HepG2 (cell line): ENCODE data around the gene GSPT1. TPM values are rescaled to one million over a fixed set of nuclear protein-coding genes. Genes with fewer than 3 reads are reported as not detected.

Experiments
- ATAC-seq: fragments of 200-7000 bp; cut with Tn5 transposase; 3 replicates; pipeline ENCODE4 v1.9.1; 2020; ENCODE audit warnings: mild to moderate bottlenecking, moderate library complexity
- BruUV-seq: library from RNA; stranded (reverse); fragments of 400-500 nt; replicated peaks from 2 replicates; lab custom pipeline; 2021; lab: Mats Ljungman, UMichigan
- CTCF ChIA-PET: fragments of 300-600 bp; formaldehyde crosslinking; extraction: SDS; loops from one replicate; lab custom pipeline; 2021; ENCODE audit warnings: low total read pairs, inconsistent platforms, low intra/inter-chr PET ratio; lab: Yijun Ruan, JAX
- POLR2A ChIA-PET: fragments of 350-600 bp; sonication (Branson Sonifier 250); formaldehyde crosslinking; loops from one replicate; lab custom pipeline; 2020; ENCODE audit warnings: antibody characterized with exemption, inconsistent platforms; lab: Yijun Ruan, JAX
- DNase-seq: peaks from one replicate; pipeline ENCODE4 v3.0.0-alpha.2; 2015; ENCODE audit warnings: low spot score
- FAIRE-seq: peaks from 3 replicates; lab custom pipeline; 2011; peaks lifted over from hg19 to GRCh38; lab: Jason Lieb, UNC
- H2AFZ ChIP-seq: one replicate; pipeline ENCODE4 v1.6.1; 2011; ENCODE audit warnings: low read length, inconsistent platforms
- H3K27ac ChIP-seq: fragments of 300-600 bp; 3 replicates; pipeline ENCODE4 v1.8.0; 2011; ENCODE audit warnings: mixed run types, mild to moderate bottlenecking, mixed read lengths, low read length, inconsistent platforms; ENCODE audit not compliant: insufficient read depth; ENCODE audit errors: extremely low read length
- H3K27me3 ChIP-seq, 2 experiments: fragments of 200-600 bp in 1 of 2; 2 replicates in 1 of 2; 3 replicates in 1 of 2; pipeline versions ENCODE4 v1.6.0 to v1.8.0; 2011; ENCODE audit warnings: low read length in 2 of 2, mild to moderate bottlenecking in 2 of 2, moderate library complexity in 2 of 2, inconsistent platforms in 1 of 2; ENCODE audit not compliant: insufficient read depth in 2 of 2, control insufficient read depth in 1 of 2
- H3K36me3 ChIP-seq, 2 experiments: fragments of 200-600 bp in 1 of 2; replicated peaks in 1 of 2; 2 replicates in 1 of 2; 3 replicates in 1 of 2; pipeline versions ENCODE4 v1.5.1 to v1.8.0; 2011; ENCODE audit warnings: low read length in 2 of 2, inconsistent platforms in 1 of 2; ENCODE audit not compliant: insufficient read depth in 2 of 2, control insufficient read depth in 1 of 2
- H3K4me1 ChIP-seq: 2 replicates; pipeline ENCODE4 v1.5.1; 2012; ENCODE audit warnings: low read length, inconsistent platforms; ENCODE audit not compliant: insufficient read depth
- H3K4me2 ChIP-seq: 2 replicates; pipeline ENCODE4 v1.6.0; 2011; ENCODE audit warnings: low read depth, low read length, inconsistent platforms
- H3K4me3 ChIP-seq, 3 experiments: fragments of 200-600 bp in 1 of 3; sonication (generic), shearing (Covaris generic) in 1 of 3; replicated peaks in 1 of 3; 2 replicates each; pipeline ENCODE4 v1.5.1; 2011 to 2016; ENCODE audit warnings: low read length in 3 of 3, inconsistent platforms in 2 of 3, low read depth in 2 of 3, mild to moderate bottlenecking in 2 of 3, control low read depth in 1 of 3, mixed read lengths in 1 of 3; ENCODE audit not compliant: insufficient read depth in 1 of 3
- H3K79me2 ChIP-seq: one replicate; pipeline ENCODE4 v1.6.1; 2011; ENCODE audit warnings: low read length, inconsistent platforms; ENCODE audit not compliant: insufficient read depth
- H3K9ac ChIP-seq: 2 replicates; pipeline ENCODE4 v1.6.0; 2011; ENCODE audit warnings: mild to moderate bottlenecking, low read depth, low read length, inconsistent platforms; ENCODE audit not compliant: insufficient read depth
- H3K9me3 ChIP-seq: 2 replicates; pipeline ENCODE4 v1.5.1; 2012; ENCODE audit warnings: mild to moderate bottlenecking, low read length
- H4K20me1 ChIP-seq: 2 replicates; pipeline ENCODE4 v1.6.0; 2011; ENCODE audit warnings: inconsistent platforms, mild to moderate bottlenecking, low read length, moderate library complexity; ENCODE audit not compliant: insufficient read depth
- CCAR2 ChIP-seq: fragments of 200-400 bp; formaldehyde crosslinking; optimal IDR thresholded peaks from 2 replicates; pipeline ENCODE3; 2018; ENCODE audit warnings: low read depth, mild to moderate bottlenecking, low read length, moderate library complexity
- HMG20A ChIP-seq: IDR thresholded peaks from 2 replicates; pipeline ENCODE4 v1.6.1; 2016; ENCODE audit warnings: borderline replicate concordance
- KAT7 ChIP-seq: IDR thresholded peaks from 2 replicates; pipeline ENCODE4 v1.6.1; 2018; ENCODE audit warnings: borderline replicate concordance, missing compliant biosample characterization
- KDM5A ChIP-seq: fragments of 200-600 bp; sonication (generic); IDR thresholded peaks from 2 replicates; pipeline ENCODE4 v1.7.0; 2018; ENCODE audit warnings: antibody characterized with exemption, mild to moderate bottlenecking, low read length, borderline replicate concordance
- KLF6 ChIP-seq: IDR thresholded peaks from 2 replicates; pipeline ENCODE4 v1.8.0; 2016; ENCODE audit warnings: missing biosample characterization, missing genetic modification reagents
- NR0B2 ChIP-seq: sonication (generic); formaldehyde crosslinking; IDR thresholded peaks from 2 replicates; pipeline ENCODE4 v1.4.0; 2020; ENCODE audit warnings: mild to moderate bottlenecking, missing genetic modification reagents
- POLR2G ChIP-seq: fragments of 200-400 bp; formaldehyde crosslinking; IDR thresholded peaks from 2 replicates; pipeline ENCODE4 v1.6.1; 2018; ENCODE audit warnings: mild to moderate bottlenecking, low read depth, low read length, moderate library complexity
- PTBP1 ChIP-seq: fragments of 200-400 bp; formaldehyde crosslinking; IDR thresholded peaks from 2 replicates; pipeline ENCODE4 v1.6.1; 2018; ENCODE audit warnings: low read length, low read depth; ENCODE audit not compliant: poor library complexity, severe bottlenecking
- RBFOX2 ChIP-seq: fragments of 200-400 bp; formaldehyde crosslinking; IDR thresholded peaks from 2 replicates; pipeline ENCODE4 v1.6.1; 2017; ENCODE audit warnings: low read depth, mild to moderate bottlenecking, low read length
- SCMH1 ChIP-seq: sonication (generic); formaldehyde crosslinking; IDR thresholded peaks from 2 replicates; pipeline ENCODE4 v1.9.0; 2021; ENCODE audit warnings: missing genetic modification reagents, mild to moderate bottlenecking, borderline replicate concordance
- ZBTB38 ChIP-seq: sonication (generic); formaldehyde crosslinking; IDR thresholded peaks from 2 replicates; pipeline ENCODE4 v1.5.1; 2020; ENCODE audit warnings: mild to moderate bottlenecking, missing genetic modification reagents
- ZNF709 ChIP-seq: sonication (generic); formaldehyde crosslinking; IDR thresholded peaks from 2 replicates; pipeline ENCODE4 v1.5.0; 2020; ENCODE audit warnings: mild to moderate bottlenecking, missing genetic modification reagents
- WGBS: methylation state at CpG from one replicate; pipeline ENCODE4 v1.1.6; 2017; ENCODE audit warnings: low lambda C conversion rate; 5-methylcytosine and 5-hydroxymethylcytosine counted together
- in situ Hi-C: cut with HindIII; loops from 2 replicates; pipeline ENCODE4 v1.10.0; 2017; ENCODE audit warnings: low pct_unique_long_range_greater_than_20kb; ENCODE audit not compliant: extremely low pct_ligation_motif_present
- intact Hi-C: fragments of 100-400 bp; cut with micrococcal nuclease; formaldehyde crosslinking; loops from one replicate; pipeline ENCODE4 v1.10.0; 2022; ENCODE audit not compliant: unreplicated experiment
- polyA plus RNA-seq, 8 experiments: library from polyadenylated mRNA; depleted of rRNA in 3 of 8; stranded (reverse) in 7 of 8; unstranded in 1 of 8; fragments of >200 nt; fragmentation: Illumina TruSeq in 4 of 8; extraction: Trizol in 4 of 8; gene quantifications; 2 replicates each; pipeline versions ENCODE4 v1.2.1 to v1.2.3, GENCODE V29; 2011 to 2016; ENCODE audit warnings: low read depth in 4 of 8, missing spikeins in 1 of 8, mixed read lengths in 1 of 8; ENCODE audit not compliant: insufficient read depth in 1 of 8
- total RNA-seq, 5 experiments: library from RNA; depleted of rRNA; stranded (reverse); fragments of >200 nt; fragmentation: Illumina TruSeq; extraction: Trizol; gene quantifications; 2 replicates each; pipeline ENCODE4 v1.2.3, GENCODE V29; 2016; ENCODE audit warnings: low read depth in 1 of 5
- TF ChIP-seq, protein P1 (sequence below): IDR thresholded peaks from 2 replicates; pipeline ENCODE4 v1.6.1; 2016

GSPT1 gene
- total and polyA plus RNA-seq, 2 of the 13 experiments (the other 11 are each of a cell fraction or from before 2014, with no cell fraction given), result 120 to 316 TPM

DNA sequence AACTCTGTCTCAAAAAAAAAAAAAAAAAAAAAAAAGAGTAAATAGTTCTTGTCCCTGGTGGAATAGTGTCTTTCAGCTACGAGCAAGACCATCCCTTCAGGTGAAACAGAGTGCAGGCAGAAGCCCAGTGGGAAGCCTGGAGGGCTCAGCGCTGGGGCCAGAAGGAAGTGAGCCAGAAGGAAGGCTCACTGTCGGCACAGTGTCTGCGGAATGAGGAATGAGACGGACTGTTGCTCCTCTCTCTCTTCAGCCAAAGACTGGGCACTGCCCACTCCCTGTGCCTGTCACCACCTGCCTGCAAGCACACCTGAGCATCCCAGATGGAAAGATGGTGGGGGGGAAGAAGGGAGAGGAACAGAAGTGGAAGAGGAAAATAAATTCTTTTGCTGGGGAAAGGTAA is 71.9 kb downstream of the GSPT1 start:
- Histone ChIP-seq H3K9ac (no peak overlapping the region), H3K4me3 (no peak overlapping the region), H4K20me1 (peaks cover 29% of the 10 kb centered on the region), H3K4me1 (peaks cover 26% of the 10 kb centered on the region), H3K4me2 (no peak overlapping the region), H3K36me3 (peaks cover 68 to 92% of the 10 kb centered on the region in 2 experiments), H3K79me2 (peaks cover 45% of the 10 kb centered on the region), H2AFZ (no peak overlapping the region), H3K27me3 (no peaks in the 10 kb centered on the region), H3K27ac (no peak overlapping the region), H3K9me3 (no peaks in the 10 kb centered on the region)
- intact Hi-C loops, result no loop called here
- in situ Hi-C loops, result no loop called here
- DNase-seq (no peak), FAIRE-seq (no peak), ATAC-seq (peak; percentile 31)
- POLR2A ChIA-PET, result interaction anchor here (0.7 to 10.4 kb wide), 4 partner anchors 9 to 101 kb away, joined by 3 to 72 read pairs (median 6); partner anchors contain the start of gene TXNDC11
- WGBS, result 95% methylated on average over 5 of the region's 5 CpGs
- TF ChIP-seq KLF6 (CRISPR knock-in tag) (no peak), ZNF709 (CRISPR knock-in tag) (0 out of 2 replicates have a peak, but pooled peaks have one; percentile 11), RBFOX2 (peak; percentile 40; the same call in 1 of the 2 replicates), KDM5A (no peak), ZBTB38 (0 out of 2 replicates have a peak, but pooled peaks have one; percentile 16), SCMH1 (CRISPR knock-in tag) (no peak), KAT7 (CRISPR knock-in tag) (no peak), POLR2G (0 out of 2 replicates have a peak, but pooled peaks have one; percentile 1)
- BruUV-seq, result no TSS peak
- CTCF ChIA-PET, result no interaction called here

DNA sequence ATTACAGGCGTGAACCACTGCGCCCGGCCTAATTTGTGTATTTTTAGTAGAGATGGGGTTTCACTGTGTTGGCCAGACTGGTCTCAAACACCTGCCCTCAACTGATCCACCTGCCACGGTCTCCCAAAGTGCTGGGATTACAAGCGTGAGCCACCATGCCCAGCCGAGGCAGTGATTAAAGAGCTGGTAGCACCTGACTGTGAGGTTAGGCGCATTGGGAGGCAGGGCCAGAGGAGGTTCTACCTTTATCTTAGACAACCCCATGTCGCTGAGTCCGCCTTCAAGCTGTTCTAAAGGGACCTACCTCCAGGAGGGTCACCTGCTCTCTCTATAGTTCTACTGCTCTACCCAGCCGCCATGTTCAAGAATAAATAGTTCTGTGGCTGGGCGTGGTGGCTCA is 72.5 kb downstream of the GSPT1 start:
- no peak for TF ChIP-seq HMG20A
- no peak for TF ChIP-seq NR0B2 (CRISPR knock-in tag)
- no peak for TF ChIP-seq CCAR2
- TF ChIP-seq, protein P1, sequence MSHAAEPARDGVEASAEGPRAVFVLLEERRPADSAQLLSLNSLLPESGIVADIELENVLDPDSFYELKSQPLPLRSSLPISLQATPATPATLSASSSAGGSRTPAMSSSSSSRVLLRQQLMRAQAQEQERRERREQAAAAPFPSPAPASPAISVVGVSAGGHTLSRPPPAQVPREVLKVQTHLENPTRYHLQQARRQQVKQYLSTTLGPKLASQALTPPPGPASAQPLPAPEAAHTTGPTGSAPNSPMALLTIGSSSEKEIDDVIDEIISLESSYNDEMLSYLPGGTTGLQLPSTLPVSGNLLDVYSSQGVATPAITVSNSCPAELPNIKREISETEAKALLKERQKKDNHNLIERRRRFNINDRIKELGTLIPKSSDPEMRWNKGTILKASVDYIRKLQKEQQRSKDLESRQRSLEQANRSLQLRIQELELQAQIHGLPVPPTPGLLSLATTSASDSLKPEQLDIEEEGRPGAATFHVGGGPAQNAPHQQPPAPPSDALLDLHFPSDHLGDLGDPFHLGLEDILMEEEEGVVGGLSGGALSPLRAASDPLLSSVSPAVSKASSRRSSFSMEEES (CRISPR knock-in tag), result no peak
- no peak for TF ChIP-seq PTBP1
- no peak overlapping the region for H3K4me3 ChIP-seq
- in situ Hi-C loops, result no loop called here
- H3K9me3 ChIP-seq, result no peaks in the 10 kb centered on the region
- intact Hi-C loops, result no loop called here
- H3K27me3 ChIP-seq, result no peaks in the 10 kb centered on the region
- no TSS peak for BruUV-seq
- peaks cover 68 to 92% of the 10 kb centered on the region in 2 experiments for H3K36me3 ChIP-seq
- H2AFZ ChIP-seq, result no peak overlapping the region
- POLR2A ChIA-PET, result interaction anchor here (0.7 to 10.4 kb wide), 4 partner anchors 8 to 100 kb away, joined by 3 to 72 read pairs (median 6); partner anchors contain the start of gene TXNDC11
- H3K9ac ChIP-seq, result no peak overlapping the region
- WGBS, result 98% methylated on average over 11 of the region's 11 CpGs
- H3K4me2 ChIP-seq, result no peak overlapping the region
- FAIRE-seq (no peak), DNase-seq (no peak), ATAC-seq (peak; percentile 15; the same call in 1 of the 3 replicates)
- CTCF ChIA-PET, result no interaction called here
- peaks cover 23% of the 10 kb centered on the region for H4K20me1 ChIP-seq
- H3K27ac ChIP-seq, result no peak overlapping the region
- H3K4me1 ChIP-seq, result peaks cover 19% of the 10 kb centered on the region
- peaks cover 39% of the 10 kb centered on the region for H3K79me2 ChIP-seq
